Midbrain (tissue), 1 donor: Measurements from ENCODE around the gene FBXW8.

Source experiments
- DNase-seq: peaks from one replicate; lab custom pipeline; 2025; lab: John Stamatoyannopoulos, UW

FBXW8 gene

DNA sequence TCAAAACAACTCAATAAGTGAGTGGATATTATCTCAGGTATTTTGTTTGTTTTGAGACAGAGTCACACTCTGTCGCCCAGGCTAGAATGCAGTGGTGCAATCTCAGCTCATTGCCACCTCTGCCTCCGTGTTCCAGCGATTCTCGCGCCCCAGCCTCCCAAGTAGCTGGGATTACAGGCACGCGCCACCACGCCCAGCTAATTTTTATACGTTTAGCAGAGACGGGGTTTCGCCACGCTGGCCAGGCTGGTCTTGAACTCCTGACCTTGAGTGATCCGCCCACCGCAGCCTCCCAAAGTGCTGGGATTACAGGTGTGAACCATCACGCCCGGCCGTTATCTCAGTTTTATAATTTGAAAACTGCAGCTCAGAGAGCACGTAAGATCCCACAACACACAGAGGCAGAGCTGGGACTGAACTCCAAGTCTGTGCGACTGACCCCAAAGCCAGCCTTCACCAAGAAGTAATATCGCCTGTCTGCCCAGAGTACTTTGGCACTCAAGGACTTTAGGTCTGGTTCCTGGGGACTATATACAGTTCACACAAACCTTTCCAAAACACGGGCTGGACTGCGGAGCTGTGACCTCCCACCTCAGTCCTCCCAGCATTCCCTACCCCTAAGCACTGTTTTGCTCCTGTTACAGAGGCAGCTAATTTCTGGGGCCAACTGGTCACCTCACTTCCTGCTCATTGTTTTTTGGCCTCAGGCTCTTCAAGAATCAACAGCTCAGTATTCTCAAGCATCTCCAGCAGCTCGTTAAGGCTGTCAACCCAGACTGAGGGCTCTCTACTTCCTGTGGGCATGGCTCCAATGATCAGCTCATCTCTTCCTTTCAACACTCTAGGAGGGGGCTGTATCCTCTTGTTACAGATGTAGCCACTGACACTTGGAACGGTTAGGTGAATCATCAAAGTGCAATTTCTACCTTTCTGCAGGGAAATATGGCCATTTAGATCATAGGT, 165.9 kb downstream of the FBXW8 start:
- DNase-seq, result no peak

DNA sequence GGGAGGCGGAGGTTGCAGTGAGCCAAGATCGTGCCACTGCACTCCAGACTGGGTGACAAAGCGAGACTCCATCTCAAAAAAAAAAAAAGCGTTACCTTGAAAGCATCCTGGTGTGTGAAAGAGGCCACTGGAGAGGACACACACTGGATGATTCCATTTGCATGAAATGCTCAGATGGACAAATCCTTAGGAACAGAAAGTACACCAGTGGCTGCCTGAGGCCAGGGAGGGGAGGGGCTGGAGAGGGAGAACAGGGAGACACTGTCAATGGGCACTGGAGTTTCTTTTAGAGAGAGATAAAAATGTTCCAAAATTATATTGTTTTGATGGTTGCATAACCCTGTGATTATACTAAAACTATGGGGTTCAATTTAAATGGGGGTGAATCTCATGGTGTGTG, 168.7 kb downstream of the FBXW8 start:
- no peak for DNase-seq

DNA sequence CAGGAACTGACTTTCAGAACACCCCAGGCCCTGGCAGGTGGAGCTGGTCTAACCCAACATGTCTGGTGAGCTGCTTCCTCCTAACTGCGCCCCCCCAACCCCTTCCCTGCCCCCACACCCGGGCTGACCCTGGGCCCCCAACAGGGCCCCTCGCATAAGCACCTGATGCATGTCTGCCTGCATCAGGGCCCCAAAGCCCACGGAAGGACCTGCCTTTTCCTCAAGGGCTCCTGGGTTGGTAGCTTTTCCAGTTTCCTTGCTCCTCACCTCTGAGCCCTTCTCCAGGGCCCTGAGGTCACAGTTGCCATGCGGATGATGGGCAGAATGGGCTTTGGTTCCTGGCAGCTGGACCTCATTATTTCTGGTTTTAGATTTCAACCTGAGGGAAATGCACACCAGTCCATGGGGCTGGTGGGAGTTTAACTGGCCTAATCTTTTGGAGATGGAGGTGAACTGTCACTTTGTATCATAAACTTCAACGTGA, 170.0 kb downstream of the FBXW8 start:
- DNase-seq, result no peak
